ENCODE data around the gene NTSR1.

NTSR1 gene

DNA sequence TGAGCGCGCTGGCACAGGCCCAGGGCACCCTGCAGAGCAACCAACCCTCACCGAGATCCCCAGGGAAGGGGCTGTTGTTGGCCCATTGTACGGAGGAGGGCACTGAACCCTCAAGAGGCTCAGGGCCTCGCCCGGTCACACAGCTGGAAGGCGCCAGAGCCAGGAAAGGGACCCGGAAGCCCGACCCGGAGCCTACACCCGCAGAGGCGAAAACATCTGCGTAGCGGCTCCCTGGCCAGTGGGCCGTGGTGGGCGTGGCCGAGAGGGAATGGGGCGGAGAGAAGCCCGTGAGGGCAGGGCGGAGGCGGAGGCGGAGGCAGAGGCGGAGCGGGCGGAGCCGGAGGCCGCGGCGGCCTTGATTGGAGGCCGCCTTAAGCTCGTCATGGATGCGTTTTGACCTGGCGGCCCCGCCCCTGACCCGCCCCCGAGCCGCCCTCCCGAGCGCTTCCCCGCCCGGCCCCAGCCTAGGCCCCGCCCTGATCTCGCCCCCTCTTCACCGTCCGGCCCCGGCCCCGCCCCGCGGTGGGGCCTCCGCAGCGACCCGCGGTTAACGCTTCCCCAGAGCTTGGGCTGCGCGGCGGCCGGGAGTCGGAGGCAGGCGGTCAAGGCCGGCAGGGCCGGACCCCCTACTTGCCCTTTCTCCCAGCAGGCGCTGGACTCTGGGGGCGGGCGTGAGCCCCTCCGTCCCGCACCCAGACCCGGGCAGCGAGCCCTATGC is 85.5 kb downstream of the NTSR1 start:
- TF ChIP-seq, protein P1, sequence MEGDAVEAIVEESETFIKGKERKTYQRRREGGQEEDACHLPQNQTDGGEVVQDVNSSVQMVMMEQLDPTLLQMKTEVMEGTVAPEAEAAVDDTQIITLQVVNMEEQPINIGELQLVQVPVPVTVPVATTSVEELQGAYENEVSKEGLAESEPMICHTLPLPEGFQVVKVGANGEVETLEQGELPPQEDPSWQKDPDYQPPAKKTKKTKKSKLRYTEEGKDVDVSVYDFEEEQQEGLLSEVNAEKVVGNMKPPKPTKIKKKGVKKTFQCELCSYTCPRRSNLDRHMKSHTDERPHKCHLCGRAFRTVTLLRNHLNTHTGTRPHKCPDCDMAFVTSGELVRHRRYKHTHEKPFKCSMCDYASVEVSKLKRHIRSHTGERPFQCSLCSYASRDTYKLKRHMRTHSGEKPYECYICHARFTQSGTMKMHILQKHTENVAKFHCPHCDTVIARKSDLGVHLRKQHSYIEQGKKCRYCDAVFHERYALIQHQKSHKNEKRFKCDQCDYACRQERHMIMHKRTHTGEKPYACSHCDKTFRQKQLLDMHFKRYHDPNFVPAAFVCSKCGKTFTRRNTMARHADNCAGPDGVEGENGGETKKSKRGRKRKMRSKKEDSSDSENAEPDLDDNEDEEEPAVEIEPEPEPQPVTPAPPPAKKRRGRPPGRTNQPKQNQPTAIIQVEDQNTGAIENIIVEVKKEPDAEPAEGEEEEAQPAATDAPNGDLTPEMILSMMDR (IDR thresholded peaks at IDR 0.05; ENCODE audit: control insufficient read depth, extremely low read depth, insufficient read depth) = no peak
- peak; percentile 75 for DNase-seq (ENCODE audit: low read depth)

DNA sequence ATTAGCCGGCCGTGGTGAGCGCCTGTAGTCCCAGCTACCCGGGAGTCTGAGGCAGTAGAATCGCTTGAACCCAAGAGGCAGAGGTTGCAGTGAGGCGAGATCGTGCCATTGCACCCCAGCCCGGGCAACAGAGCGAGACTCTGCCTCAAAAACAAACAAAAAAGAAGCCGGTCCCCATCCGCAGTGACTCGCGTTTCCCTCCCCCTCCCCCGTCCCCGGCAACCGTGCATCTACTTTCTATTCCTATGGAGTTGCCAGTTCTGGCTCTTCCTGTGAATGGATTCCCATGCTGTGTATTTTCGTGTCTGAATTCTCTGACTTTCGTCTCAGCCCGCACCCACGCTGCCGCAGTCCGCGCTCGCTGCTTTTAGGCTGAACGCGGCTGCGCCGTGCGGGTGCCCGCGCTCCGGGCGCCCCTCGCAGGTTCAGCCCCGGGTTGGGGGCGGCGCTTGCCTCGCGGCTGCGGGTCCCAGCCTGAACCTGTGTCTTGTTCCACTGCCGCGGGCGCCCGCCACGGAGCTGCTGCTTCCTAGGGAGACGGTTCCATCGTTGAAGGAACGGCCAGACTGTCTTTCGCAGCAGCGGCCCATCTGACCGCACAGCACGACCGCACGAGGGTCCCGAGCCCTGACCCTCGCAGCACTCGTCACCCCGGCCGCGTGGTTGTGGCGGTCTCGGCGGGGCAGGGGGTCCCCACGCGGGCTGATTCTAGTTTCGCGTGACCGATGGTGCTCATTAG is 86.6 kb downstream of the NTSR1 start:
- DNase-seq (ENCODE audit: low read depth) = no peak
- TF ChIP-seq, protein P1 (IDR thresholded peaks at IDR 0.05; ENCODE audit: control insufficient read depth, extremely low read depth, insufficient read depth) = no peak
- peak overlapping the region; percentile 48 for H3K4me3 ChIP-seq (ENCODE audit: low read depth, low read length)

More for the DNA sequence above, 85.5 kb downstream of the NTSR1 start:
- H3K4me3 ChIP-seq (ENCODE audit: low read depth, low read length) = peak overlapping the region; percentile 50

DNA sequence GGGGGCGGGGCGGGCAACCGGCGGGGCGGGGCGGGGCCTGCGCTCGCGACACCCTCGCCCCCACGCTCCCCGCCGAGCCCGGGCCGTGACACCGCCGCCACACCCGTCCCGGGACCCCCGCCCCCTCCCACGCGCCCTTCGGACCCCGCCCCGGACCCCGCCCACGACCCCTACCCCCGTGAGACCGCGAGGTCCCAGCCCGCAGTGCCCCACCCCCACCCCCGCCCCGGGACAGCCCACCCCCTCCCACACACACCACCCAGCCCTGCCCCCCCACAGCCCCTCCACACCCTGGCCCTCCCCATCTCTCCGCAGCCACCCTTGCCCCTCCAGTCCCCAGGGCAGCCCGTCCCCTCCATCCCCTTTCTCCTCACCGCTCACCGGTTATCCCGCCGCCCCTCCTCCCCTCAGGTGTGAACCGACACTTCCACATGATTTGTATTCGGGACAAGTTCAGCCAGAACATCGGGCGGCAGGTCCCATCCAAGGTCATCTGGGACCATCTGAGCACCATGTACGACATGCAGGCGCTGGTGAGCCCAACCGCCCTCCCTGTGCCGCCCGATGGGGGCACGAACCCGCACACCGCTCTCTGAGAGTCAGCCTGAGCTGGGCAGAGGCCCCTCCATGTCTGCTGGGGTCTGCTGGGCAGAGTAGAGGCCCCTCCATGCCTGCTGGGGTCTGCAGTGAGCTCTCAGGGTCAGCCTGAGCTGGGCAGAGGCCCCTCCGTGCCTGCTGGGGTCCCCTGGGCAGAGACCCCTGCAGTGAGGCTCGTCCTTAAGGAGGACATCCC is 88.3 kb downstream of the NTSR1 start:
- TF ChIP-seq, protein P1 (IDR thresholded peaks at IDR 0.05; ENCODE audit: control insufficient read depth, extremely low read depth, insufficient read depth) = no peak
- DNase-seq (ENCODE audit: low read depth) = no peak
- peak overlapping the region; percentile 57 for H3K4me3 ChIP-seq (ENCODE audit: low read depth, low read length)

DNA sequence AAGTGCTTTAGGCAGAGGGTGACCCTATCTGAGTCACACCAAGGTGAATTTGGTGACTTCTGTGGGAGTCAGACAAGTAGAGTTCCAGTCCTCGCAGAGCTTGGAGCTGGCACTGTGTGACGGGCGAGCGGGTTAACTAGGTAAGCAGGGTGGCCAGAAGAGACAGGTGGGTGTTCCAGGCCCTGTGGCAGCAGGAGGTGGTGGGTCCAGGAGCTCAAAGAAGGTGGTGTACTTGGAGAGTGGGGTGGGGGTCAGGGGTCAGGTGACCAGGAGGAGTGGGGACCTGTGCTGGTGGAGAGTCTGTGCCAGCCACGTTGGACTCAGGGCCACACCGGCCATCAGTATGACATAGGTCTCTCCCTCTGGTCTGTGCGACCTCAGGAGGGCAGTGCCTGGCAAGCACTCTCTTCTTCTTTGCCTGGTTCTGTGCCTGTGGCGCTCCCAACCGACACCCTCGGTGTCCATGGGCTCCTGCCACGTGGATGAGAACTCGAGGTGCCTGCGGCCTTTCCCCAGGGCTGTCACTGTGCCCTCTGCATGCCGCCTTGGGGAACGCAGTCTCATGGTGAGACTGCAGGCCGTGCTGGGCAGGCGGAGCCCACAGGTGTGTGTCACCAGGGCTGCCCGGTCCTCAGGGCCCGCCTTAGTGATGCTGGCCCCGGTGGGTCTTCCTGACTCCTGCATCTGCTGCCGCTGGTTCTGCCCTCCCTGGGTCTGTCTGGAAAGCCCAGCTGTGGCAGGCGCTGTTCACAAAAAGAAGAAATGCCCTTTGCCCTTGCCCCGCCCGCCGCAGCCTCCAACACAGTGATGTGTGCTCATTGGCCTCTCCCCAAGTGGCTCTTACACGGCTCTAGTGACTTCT is 89.3 kb downstream of the NTSR1 start:
- TF ChIP-seq, protein P1 (IDR thresholded peaks at IDR 0.05; ENCODE audit: control insufficient read depth, extremely low read depth, insufficient read depth) = no peak
- DNase-seq (ENCODE audit: low read depth) = no peak
- H3K4me3 ChIP-seq (ENCODE audit: low read depth, low read length) = no peak overlapping the region; the same call in 1 of the 2 replicates

DNA sequence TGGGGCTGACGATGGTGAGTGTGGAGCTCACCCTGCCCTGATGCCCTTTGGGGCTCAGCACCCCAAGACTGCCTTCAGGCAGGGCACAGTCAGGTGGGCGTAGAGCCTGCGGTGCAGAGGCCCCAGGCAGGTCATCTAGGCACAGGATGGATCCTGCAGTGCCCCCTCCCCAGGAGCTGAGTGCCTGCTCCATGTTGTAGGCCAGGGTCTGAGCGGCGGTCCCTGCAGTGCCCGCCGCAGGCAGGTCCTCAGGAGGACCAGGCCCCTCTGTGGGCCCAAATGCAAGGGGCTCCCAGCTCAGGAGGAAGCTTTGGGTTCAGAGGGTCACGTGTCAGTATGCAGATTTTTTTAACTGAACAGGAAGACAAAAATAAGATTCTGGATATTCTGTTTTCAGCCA is 90.4 kb downstream of the NTSR1 start:
- TF ChIP-seq, protein P1 (IDR thresholded peaks at IDR 0.05; ENCODE audit: control insufficient read depth, extremely low read depth, insufficient read depth) = no peak
- H3K4me3 ChIP-seq (ENCODE audit: low read depth, low read length) = no peak overlapping the region
- no peak for DNase-seq (ENCODE audit: low read depth)

DNA sequence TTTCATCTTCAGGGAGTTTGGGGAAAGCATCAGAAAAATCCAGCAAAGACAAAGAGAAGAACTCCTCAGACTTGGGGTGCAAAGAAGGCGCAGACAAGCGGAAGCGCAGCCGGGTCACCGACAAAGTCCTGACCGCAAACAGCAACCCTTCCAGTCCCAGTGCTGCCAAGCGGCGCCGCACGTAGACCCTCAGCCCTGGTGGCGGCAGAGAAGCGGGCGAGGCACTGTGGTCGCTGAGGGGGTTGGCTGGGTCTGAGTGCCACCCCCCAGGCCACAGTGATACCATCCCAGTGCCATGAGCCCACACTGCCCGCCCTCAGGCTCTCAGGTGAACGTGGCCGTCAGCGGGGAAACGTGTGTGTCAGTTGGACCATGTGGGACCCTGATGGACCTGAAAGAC is 90.8 kb downstream of the NTSR1 start:
- no peak for DNase-seq (ENCODE audit: low read depth)
- TF ChIP-seq, protein P1 (IDR thresholded peaks at IDR 0.05; ENCODE audit: control insufficient read depth, extremely low read depth, insufficient read depth) = no peak
- H3K4me3 ChIP-seq (ENCODE audit: low read depth, low read length) = no peak overlapping the region
